Measurements from ENCODE around the gene EXOC2.

GRCh38 chr6:515267-515666 lies 177.7 kb downstream of the EXOC2 start:
- TF ChIP-seq CTCF (IDR thresholded peaks at IDR 0.05; ENCODE audit: low read depth, low read length) (no peak), POLR2A (IDR thresholded peaks at IDR 0.05; ENCODE audit: extremely low read depth, insufficient read length) (no peak), MAX (IDR thresholded peaks at IDR 0.05; ENCODE audit: low read depth, low read length) (no peak), MYC (IDR thresholded peaks at IDR 0.05; ENCODE audit: low read depth, low read length) (no peak)
